Liver (tissue), 9 donors: ENCODE data around the gene URM1. TPM values are rescaled to one million over a fixed set of nuclear protein-coding genes. Genes with fewer than 3 reads are reported as not detected.

Source experiments
- DNase-seq: peaks from one replicate; pipeline ENCODE4 v3.0.0-alpha.2; 2017; ENCODE audit warnings: low spot score
- H3K27ac ChIP-seq, 2 donors: one replicate each; pipeline ENCODE4 v1.7.0; 2013; ENCODE audit warnings: inconsistent platforms in 2 of 2, low read length in 2 of 2, control low read depth in 1 of 2, low read depth in 1 of 2, mild to moderate bottlenecking in 1 of 2
- H3K27me3 ChIP-seq, 4 donors: one replicate each; pipeline versions ENCODE4 v1.6.1 to v1.7.0; 2013; ENCODE audit warnings: low read length in 3 of 4, inconsistent platforms in 1 of 4, mild to moderate bottlenecking in 1 of 4, moderate library complexity in 1 of 4; ENCODE audit not compliant: control insufficient read depth in 4 of 4, insufficient read depth in 4 of 4
- H3K36me3 ChIP-seq, 4 donors: one replicate each; pipeline versions ENCODE4 v1.6.1 to v1.7.0; 2013; ENCODE audit warnings: low read length in 3 of 4, mild to moderate bottlenecking in 3 of 4, low read depth in 1 of 4, moderate library complexity in 1 of 4; ENCODE audit not compliant: control insufficient read depth in 4 of 4, insufficient read depth in 3 of 4
- H3K4me1 ChIP-seq, 4 donors: one replicate each; pipeline versions ENCODE4 v1.6.1 to v1.7.0; 2013; ENCODE audit warnings: low read length in 3 of 4, mild to moderate bottlenecking in 3 of 4, moderate library complexity in 1 of 4; ENCODE audit not compliant: control insufficient read depth in 4 of 4, insufficient read depth in 4 of 4
- H3K4me3 ChIP-seq, 3 donors: one replicate each; pipeline versions ENCODE4 v1.6.1 to v1.7.0; 2013; ENCODE audit warnings: low read length in 3 of 3, control low read depth in 1 of 3, low read depth in 1 of 3, mild to moderate bottlenecking in 1 of 3
- H3K9ac ChIP-seq, 2 donors: one replicate each; pipeline ENCODE4 v1.7.0; 2013; ENCODE audit warnings: low read length in 2 of 2, mild to moderate bottlenecking in 2 of 2, moderate library complexity in 2 of 2, control low read depth in 1 of 2, low read depth in 1 of 2
- H3K9me3 ChIP-seq, 4 donors: one replicate each; pipeline versions ENCODE4 v1.6.1 to v1.7.0; 2013; ENCODE audit warnings: low read length in 3 of 4; ENCODE audit not compliant: control insufficient read depth in 4 of 4
- ATF3 ChIP-seq: IDR thresholded peaks from 2 replicates; pipeline ENCODE4 v1.6.1; 2016; ENCODE audit warnings: antibody characterized with exemption
- EGR1 ChIP-seq, 2 donors: IDR thresholded peaks; 2 replicates each; pipeline ENCODE4 v1.6.1; 2016 to 2018; ENCODE audit warnings: antibody characterized with exemption in 2 of 2, low read depth in 2 of 2
- FOXA1 ChIP-seq: IDR thresholded peaks from 2 replicates; pipeline ENCODE4 v1.6.1; 2016; ENCODE audit warnings: antibody characterized with exemption
- FOXA2 ChIP-seq: IDR thresholded peaks from 2 replicates; pipeline ENCODE4 v1.6.1; 2016; ENCODE audit warnings: antibody characterized with exemption
- GABPA ChIP-seq, 2 donors: IDR thresholded peaks in 1 of 2; conservative IDR thresholded peaks in 1 of 2; 2 replicates each; pipeline ENCODE4 v1.6.1; 2016; ENCODE audit warnings: antibody characterized with exemption in 2 of 2, mild to moderate bottlenecking in 1 of 2, moderate library complexity in 1 of 2
- HNF4A ChIP-seq, 2 donors: conservative IDR thresholded peaks; 2 replicates each; pipeline ENCODE4 v1.6.1; 2016; ENCODE audit warnings: antibody characterized with exemption in 2 of 2, mild to moderate bottlenecking in 2 of 2
- HNF4G ChIP-seq: IDR thresholded peaks from 2 replicates; pipeline ENCODE4 v1.6.1; 2016; ENCODE audit warnings: antibody characterized with exemption
- JUND ChIP-seq, 2 donors: IDR thresholded peaks; 2 replicates each; pipeline ENCODE4 v1.6.1; 2016; ENCODE audit warnings: antibody characterized with exemption in 2 of 2
- MAX ChIP-seq: IDR thresholded peaks from 2 replicates; pipeline ENCODE4 v1.6.1; 2016; ENCODE audit warnings: antibody characterized with exemption
- NR2F2 ChIP-seq: IDR thresholded peaks from 2 replicates; pipeline ENCODE4 v1.6.1; 2016; ENCODE audit warnings: antibody characterized with exemption
- RAD21 ChIP-seq, 2 donors: IDR thresholded peaks; 2 replicates each; pipeline ENCODE4 v1.6.1; 2016; ENCODE audit warnings: antibody characterized with exemption in 2 of 2, mild to moderate bottlenecking in 2 of 2
- RXRA ChIP-seq, 2 donors: IDR thresholded peaks; 2 replicates each; pipeline ENCODE4 v1.6.1; 2017 to 2018; ENCODE audit warnings: antibody characterized with exemption in 2 of 2, mild to moderate bottlenecking in 1 of 2
- SP1 ChIP-seq: IDR thresholded peaks from 2 replicates; pipeline ENCODE4 v1.6.1; 2018; ENCODE audit warnings: antibody characterized with exemption, mild to moderate bottlenecking
- TAF1 ChIP-seq: conservative IDR thresholded peaks from 2 replicates; pipeline ENCODE4 v1.6.1; 2016; ENCODE audit warnings: antibody characterized with exemption, mild to moderate bottlenecking
- YY1 ChIP-seq: IDR thresholded peaks from 2 replicates; pipeline ENCODE4 v1.6.1; 2016; ENCODE audit warnings: antibody characterized with exemption, mild to moderate bottlenecking
- WGBS: extraction: QIAGEN DNeasy Blood & Tissue Kit; methylation state at CpG from one replicate; pipeline ENCODE4 v1.1.7; 2013; 5-methylcytosine and 5-hydroxymethylcytosine counted together
- polyA plus RNA-seq, 2 donors: library from polyadenylated mRNA; stranded (reverse) in 1 of 2; unstranded in 1 of 2; fragments of 200-250 nt in 1 of 2; fragments of >200 nt in 1 of 2; fragmentation: Nextera tagmentation in 1 of 2; extraction: Ambion mirVana in 1 of 2; gene quantifications; one replicate each; pipeline versions ENCODE4 v1.2.1 to v1.2.3, GENCODE V29; 2013 to 2015
- total RNA-seq, 2 donors: library from RNA; depleted of rRNA; stranded (reverse); fragments of >200 nt; gene quantifications; one replicate each; pipeline ENCODE4 v1.2.3, GENCODE V29; 2014
- TF ChIP-seq, protein P1 (sequence below): IDR thresholded peaks from 2 replicates; pipeline ENCODE4 v1.6.1; 2016; ENCODE audit warnings: antibody characterized with exemption
- TF ChIP-seq, protein P2 (sequence below): IDR thresholded peaks from 2 replicates; pipeline ENCODE4 v1.6.1; 2016; ENCODE audit warnings: antibody characterized with exemption, mild to moderate bottlenecking
- TF ChIP-seq, protein P3 (sequence below): fragments of 150-350 bp; IDR thresholded peaks from 2 replicates; pipeline ENCODE4 v1.5.1; 2017; ENCODE audit warnings: improper control_type of control experiment, low read depth, low read length; ENCODE audit not compliant: missing input control
- donor health status: healthy.
- donor health status: healthy.
- donor health status: healthy.
- donor health status: healthy.
- donor health status: healthy.

URM1 gene
- total and polyA plus RNA-seq, 4 donors = 12.1 to 35.0 (median 19.5) TPM

DNA sequence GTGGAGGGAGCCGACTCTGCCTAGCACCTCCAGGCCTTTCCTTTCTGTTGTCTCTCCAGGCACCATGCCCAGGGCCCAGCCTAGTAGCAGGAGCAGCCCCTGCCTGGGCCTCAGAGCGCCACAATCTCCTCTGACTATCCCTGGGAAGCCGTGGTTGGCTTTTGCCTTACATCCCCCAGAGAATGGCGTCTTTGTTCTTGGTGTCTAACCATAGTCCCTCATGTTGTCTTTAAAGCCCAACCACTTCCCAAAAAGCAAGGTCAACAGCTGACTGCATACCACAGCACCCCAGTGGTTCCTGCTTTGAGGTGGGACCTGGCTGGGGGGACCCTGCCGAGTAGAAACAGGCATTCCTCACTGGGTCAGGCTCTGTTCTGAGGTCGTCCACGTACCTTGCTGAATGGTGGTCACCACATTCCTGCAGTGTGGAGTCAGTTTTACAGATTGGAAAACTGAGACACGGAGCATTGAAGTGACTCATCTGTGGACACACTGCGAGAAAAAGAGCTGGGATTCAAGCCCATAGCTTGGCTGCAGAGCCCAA is 35.7 kb downstream of the URM1 start:
- no peaks in the 10 kb centered on the region for H3K9me3 ChIP-seq
- H3K4me1 ChIP-seq = no peaks in the 10 kb centered on the region
- TF ChIP-seq HNF4A (conservative IDR thresholded peaks at IDR 0.05) = no peak
- no peak for DNase-seq
- no peak overlapping the region for H3K27ac ChIP-seq
- H3K4me3 ChIP-seq = no peak overlapping the region
- peaks cover 0 to 6% (median under 1%) of the 10 kb centered on the region in 4 donors for H3K27me3 ChIP-seq
- no peak overlapping the region for H3K9ac ChIP-seq
- no peaks in the 10 kb centered on the region for H3K36me3 ChIP-seq
- 80% methylated on average over 9 of the region's 9 CpGs for WGBS

- no peaks in the 10 kb centered on the region for H3K36me3 ChIP-seq
- no peak overlapping the region for H3K27ac ChIP-seq
- no peaks in the 10 kb centered on the region for H3K9me3 ChIP-seq
- no peaks in the 10 kb centered on the region for H3K4me1 ChIP-seq
- H3K9ac ChIP-seq = no peak overlapping the region
- no peak overlapping the region for H3K4me3 ChIP-seq
- H3K27me3 ChIP-seq = peaks cover 0 to 6% (median 1%) of the 10 kb centered on the region in 4 donors
- TF ChIP-seq, protein P1, sequence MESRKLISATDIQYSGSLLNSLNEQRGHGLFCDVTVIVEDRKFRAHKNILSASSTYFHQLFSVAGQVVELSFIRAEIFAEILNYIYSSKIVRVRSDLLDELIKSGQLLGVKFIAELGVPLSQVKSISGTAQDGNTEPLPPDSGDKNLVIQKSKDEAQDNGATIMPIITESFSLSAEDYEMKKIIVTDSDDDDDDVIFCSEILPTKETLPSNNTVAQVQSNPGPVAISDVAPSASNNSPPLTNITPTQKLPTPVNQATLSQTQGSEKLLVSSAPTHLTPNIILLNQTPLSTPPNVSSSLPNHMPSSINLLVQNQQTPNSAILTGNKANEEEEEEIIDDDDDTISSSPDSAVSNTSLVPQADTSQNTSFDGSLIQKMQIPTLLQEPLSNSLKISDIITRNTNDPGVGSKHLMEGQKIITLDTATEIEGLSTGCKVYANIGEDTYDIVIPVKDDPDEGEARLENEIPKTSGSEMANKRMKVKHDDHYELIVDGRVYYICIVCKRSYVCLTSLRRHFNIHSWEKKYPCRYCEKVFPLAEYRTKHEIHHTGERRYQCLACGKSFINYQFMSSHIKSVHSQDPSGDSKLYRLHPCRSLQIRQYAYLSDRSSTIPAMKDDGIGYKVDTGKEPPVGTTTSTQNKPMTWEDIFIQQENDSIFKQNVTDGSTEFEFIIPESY = no peak
- TF ChIP-seq YY1 (no peak), HNF4G (no peak), EGR1 (IDR thresholded peaks at IDR 0.05; ENCODE audit: low read depth in 2 of 2) (no peak), JUND (IDR thresholded peaks at IDR 0.05) (no peak), FOXA2 (no peak), HNF4A (conservative IDR thresholded peaks at IDR 0.05) (no peak), ATF3 (no peak), TAF1 (no peak), RAD21 (IDR thresholded peaks at IDR 0.05) (no peak), NR2F2 (no peak), RXRA (IDR thresholded peaks at IDR 0.05) (no peak), SP1 (no peak), MAX (no peak), GABPA (IDR thresholded peaks at IDR 0.05 in 1 of 2, conservative IDR thresholded peaks at IDR 0.05 in 1 of 2) (no peak), FOXA1 (no peak)
- TF ChIP-seq, protein P2, sequence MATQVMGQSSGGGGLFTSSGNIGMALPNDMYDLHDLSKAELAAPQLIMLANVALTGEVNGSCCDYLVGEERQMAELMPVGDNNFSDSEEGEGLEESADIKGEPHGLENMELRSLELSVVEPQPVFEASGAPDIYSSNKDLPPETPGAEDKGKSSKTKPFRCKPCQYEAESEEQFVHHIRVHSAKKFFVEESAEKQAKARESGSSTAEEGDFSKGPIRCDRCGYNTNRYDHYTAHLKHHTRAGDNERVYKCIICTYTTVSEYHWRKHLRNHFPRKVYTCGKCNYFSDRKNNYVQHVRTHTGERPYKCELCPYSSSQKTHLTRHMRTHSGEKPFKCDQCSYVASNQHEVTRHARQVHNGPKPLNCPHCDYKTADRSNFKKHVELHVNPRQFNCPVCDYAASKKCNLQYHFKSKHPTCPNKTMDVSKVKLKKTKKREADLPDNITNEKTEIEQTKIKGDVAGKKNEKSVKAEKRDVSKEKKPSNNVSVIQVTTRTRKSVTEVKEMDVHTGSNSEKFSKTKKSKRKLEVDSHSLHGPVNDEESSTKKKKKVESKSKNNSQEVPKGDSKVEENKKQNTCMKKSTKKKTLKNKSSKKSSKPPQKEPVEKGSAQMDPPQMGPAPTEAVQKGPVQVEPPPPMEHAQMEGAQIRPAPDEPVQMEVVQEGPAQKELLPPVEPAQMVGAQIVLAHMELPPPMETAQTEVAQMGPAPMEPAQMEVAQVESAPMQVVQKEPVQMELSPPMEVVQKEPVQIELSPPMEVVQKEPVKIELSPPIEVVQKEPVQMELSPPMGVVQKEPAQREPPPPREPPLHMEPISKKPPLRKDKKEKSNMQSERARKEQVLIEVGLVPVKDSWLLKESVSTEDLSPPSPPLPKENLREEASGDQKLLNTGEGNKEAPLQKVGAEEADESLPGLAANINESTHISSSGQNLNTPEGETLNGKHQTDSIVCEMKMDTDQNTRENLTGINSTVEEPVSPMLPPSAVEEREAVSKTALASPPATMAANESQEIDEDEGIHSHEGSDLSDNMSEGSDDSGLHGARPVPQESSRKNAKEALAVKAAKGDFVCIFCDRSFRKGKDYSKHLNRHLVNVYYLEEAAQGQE = no peak
- TF ChIP-seq, protein P3, sequence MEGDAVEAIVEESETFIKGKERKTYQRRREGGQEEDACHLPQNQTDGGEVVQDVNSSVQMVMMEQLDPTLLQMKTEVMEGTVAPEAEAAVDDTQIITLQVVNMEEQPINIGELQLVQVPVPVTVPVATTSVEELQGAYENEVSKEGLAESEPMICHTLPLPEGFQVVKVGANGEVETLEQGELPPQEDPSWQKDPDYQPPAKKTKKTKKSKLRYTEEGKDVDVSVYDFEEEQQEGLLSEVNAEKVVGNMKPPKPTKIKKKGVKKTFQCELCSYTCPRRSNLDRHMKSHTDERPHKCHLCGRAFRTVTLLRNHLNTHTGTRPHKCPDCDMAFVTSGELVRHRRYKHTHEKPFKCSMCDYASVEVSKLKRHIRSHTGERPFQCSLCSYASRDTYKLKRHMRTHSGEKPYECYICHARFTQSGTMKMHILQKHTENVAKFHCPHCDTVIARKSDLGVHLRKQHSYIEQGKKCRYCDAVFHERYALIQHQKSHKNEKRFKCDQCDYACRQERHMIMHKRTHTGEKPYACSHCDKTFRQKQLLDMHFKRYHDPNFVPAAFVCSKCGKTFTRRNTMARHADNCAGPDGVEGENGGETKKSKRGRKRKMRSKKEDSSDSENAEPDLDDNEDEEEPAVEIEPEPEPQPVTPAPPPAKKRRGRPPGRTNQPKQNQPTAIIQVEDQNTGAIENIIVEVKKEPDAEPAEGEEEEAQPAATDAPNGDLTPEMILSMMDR = no peak
- no peak for DNase-seq
- WGBS = 28% methylated on average over 26 of the region's 26 CpGs
Measured at GRCh38 chr9:128408963-128409431, 37.8 kb downstream of the URM1 start.
